Right kidney (tissue), 1 donor: Measurements from ENCODE around the gene PON2.

Source experiments
- DNase-seq: peaks from one replicate; pipeline ENCODE4 v3.0.0-alpha.2; 2016

Gene PON2

DNA sequence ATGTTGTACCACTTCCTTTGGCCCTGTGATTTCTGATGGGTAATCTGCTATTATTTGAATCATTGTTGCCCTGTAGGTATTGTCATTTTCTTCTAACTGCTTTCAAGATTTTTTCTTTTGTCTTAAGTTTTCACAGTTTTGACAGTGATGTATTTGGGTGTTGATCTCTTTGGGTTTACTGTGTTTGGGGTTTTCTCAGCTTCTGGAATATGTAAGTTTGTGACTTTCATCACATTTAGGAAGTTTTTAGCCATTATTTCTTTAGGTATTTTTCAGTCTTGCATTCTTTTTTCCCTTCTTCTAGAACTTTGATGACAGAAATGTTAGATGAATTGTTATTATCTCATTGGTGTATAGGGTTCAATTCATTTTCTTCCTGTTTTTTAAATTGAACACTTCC is 23.1 kb upstream of the PON2 start:
- no peak for DNase-seq

DNA sequence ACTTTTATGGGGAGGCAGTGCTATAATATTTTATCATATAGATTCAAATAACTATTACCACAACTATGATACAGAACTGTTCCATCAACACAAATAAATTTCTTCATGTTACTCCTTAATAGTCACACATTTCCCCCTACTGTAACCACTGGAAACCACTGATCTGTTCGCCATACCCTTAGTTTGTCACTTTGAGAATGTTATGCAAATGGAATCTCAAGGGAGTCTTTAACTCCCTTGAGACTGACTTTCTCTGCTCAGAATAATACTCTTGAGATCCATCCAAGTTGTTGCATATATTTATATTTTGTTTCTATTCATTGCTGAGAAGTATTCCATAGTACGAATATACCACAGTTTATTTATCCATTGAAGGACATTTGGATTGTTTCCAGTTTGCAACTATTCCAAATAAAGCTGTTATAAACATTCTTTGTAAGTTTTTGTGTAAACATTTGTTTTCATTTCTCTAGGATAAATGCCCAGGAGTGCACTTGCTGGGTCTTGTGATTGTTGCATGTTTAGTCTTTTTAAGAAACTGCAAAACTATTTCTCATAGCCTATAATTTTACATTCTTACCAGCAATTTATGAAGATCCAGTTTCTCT is 19.7 kb upstream of the PON2 start:
- no peak for DNase-seq

DNA sequence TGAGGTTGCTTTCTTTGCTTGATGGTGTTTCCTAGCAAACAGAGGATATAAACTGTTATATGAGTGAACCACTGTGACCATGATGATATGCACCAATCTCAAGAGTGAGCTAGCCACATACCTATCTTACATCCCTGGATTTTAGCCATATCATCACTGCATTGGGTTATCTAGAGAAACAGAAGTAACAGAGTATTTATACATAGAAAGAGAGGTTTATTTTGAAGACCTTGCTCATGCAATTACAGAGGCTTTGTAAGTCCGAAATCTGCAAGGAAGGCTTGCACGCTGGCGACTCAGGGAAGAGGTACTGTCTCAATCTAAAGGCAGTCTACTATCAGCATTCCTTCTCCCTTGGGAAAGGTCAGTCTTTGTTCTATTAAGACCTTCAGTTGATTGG is 11.8 kb upstream of the PON2 start:
- no peak for DNase-seq

DNA sequence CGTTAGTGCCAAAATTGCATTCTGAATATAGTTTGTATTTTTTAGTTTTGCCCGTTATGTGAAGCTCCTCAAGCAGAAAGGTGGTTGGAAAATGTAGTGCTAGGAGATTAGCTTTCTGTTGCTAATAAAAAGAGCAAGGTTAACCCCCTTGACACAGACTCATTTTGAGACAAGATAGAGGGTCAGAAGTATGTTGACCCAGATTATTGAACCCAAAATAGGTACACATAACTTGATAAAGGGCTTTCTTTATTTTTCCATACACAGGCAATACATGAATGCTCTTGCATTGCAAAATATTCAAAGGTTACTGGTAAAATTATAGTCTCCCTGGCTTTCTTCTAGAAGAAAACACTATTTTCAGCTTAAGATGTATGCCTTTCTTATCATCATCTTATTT is 10.0 kb upstream of the PON2 start:
- no peak for DNase-seq

DNA sequence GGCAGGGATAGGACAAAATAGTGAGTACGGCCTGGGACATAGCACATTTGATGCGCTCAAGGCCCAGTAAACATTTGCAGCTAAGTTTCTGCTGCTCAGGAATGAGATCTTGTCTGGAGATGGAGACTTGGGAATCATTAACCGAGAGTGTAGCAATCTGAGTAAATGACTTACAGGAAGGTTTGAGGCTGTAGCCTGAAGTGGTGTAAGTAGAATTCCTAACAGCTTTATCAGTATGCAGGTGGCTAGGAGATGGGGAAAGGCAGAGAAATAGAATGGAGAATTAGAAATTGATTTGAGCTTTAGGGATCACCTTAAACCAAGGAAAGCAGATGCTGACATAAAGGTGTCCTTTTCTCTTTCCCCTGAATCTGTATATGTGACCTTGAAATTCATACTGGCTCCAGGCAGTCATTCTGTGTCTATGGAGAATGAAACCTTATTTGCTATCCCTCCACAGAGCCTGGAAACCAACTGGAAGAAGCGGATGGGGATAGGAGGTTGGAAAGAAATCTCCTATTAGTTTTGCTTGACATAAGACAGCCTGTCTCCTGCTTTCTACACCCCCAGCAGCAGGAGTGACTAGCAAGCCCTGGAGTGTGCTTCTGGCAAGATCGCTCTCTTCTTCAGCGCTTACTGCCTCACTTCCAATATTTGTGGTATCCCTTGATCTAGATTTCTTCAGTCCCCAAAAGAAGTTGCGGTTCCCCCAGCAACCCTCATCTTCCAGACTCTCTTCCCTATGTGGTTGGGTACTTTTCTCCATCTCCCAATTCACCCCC is 6.4 kb upstream of the PON2 start:
- peak; percentile 20 for DNase-seq

DNA sequence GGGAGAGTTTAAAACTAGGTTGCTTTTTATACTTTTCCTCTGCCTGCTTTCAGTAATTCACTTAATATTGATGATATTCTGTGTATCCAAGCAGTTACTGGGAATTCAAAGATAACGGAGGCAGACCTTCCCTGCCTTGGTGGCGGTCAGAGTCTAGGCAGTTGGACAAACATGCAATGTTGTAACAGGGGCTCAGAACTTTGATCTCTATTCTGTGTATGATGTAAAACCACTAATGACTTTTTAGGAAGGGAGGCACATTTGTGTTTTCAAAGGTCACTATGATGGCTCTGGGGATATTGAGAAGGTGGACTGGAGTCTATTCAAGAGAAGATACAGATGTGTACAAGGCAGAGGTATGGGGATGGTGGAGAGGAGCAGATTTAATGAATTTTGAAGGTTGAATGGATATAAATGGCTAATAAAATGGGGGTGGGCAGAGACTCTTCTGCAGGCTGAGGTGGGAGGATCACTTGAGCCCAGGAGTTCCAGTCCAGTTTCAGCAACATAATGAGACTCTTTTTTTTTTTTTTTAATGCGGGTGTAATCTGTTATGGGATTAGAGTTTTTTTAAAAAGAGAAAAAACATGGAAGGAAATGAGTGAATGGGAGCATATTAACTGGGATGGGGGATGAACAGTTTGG is 5.7 kb upstream of the PON2 start:
- no peak for DNase-seq

DNA sequence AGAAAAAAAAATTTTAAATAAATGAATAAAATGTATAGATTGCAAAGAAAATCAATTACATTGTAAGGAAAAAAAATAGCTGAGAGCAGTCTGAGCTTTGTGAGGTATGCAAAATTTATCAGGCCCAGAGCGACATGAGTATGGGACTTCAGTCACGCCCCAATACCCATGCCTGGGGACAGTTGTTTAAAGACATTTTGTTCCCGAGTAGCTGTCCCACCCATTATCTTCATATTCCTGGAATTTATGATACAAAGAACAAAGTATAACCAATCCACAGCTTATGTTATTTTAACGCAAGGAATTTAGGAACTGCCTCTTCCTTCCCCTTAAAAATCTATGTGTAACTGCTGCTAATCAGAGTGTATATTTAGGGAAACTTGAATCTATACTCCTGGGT is 1.6 kb upstream of the PON2 start:
- DNase-seq: no peak

DNA sequence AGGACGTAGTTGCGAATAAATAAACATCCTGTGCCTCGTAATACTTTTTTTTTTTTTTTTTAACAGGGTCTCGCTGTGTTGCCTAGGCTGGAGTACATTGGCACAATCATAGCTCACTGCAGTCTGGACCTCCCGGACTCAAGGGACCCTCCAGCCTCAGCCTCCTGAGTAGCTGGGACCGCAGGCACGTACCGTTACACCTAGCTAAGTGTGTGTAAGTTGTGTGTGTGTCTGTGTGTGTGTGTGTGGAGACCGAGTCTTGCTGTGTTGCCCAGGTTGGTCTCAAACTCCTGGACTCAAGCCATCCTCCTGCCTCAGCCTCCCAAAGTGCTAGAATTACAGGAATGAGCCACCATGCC is 573 bp upstream of the PON2 start:
- no peak for DNase-seq

DNA sequence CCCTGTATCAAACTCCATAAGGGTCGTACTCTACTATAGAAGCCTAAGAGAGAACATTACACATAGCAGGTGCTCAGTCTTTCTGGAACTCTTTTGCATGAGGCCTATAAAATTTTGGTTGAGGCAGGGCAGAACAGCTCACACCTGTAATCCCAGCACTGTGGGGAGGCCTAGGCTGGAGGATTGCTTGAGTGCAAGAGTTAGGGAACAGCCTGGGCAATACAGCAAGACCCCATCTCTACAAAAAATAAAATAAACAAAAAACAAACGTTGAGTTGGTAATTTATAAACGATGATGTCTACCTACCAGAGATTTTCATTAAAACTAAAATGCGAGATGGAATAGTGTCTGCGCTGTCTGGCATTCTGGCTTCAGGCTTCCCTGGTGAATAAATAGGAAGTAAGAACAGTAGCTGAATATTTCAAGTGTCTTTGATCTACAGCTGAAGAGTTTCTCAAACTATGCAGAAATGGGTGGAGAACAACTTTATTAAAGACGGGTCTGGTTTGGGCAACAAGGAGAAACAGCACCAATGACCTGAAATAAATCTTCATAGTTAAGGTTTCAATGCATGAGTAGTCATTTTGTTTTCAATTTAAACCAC is 774 bp downstream of the PON2 start:
- no peak for DNase-seq

DNA sequence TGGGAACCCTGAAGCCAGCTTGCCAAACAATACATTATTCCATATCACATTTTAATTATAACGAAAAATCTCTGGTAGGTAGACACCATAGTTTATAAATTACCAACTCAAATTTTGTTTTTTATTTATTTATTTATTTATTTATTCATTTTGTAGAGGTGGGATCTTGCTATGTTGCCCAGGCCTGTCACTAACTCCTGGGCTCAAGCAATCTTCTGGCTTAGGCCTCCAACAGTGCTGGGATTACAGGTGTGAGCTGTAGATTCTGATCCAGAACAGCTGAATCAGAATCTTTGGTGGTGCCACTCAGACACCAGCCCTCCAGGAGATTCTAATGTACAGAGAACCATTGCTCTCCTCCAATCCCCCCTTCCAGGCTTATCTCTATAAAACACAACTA is 1.7 kb downstream of the PON2 start:
- no peak for DNase-seq

DNA sequence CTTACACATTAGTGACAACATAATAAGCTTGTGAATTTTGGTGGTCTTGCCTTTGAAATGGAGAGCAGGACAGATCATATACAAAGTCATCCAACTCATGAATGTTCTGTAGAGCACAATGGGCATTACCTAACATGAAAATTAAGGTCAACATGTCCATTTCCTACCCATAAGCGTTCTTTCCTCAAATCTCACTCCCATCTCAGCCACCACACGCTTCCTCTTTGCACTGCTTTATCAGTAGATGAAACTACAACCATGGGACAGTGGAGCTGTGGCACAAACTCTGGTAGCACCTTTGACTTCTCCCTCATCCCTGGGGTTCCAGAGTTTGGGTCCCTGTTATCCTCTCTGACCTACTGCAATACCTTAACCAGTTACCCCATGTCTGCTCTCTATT is 2.2 kb downstream of the PON2 start:
- no peak for DNase-seq

DNA sequence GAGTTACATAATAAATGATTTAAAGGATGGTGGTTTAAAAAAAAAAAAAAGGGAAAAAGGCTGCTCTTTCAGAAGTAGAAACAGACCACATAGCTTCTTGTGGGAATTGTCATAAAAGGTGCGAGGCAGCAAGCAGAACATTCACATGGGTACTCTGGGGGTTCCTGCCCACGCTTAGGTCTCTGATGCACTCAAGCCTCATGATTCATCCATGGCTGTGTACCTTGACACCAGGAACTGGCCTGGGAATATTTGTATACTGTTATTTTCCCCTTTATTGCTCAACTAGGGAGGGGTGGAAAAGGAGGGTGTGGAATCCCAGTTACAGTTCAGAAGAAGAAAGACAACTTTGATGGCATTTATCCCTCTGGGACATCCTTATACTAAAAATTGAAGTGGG is 4.0 kb downstream of the PON2 start:
- no peak for DNase-seq

DNA sequence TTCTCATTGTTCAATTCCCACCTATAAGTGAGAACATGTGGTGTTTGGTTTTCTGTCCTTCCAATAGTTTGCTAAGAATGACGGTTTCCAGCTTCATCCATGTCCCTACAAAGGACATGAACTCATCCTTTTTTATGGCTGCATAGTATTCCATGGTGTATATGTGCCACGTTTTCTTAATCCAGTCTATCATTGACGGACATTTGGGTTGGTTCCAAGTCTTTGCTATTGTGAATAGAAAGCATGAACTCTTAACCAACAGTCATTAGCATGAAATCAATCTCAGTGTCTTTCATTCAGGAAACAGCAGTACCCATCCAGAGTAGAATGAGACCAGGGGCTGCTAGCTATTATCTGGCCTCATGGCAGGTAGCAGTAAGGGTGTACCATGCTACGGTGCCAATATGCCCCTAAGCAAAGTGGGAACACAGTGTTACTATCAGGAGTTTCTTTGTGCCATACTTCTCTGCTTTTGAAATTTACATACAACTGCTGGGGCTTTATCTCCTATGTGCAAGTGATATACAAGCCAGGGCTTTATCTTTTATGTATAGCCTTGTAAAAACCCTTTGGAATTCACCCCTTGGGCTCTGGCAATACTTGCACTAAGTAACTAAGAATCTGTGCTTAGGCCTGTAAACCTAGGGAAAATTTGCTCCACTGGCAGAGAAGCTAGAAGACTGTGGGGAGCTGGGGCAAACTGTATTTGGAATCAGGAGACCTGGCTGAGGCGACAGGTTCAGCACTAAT is 5.4 kb downstream of the PON2 start:
- no peak for DNase-seq

DNA sequence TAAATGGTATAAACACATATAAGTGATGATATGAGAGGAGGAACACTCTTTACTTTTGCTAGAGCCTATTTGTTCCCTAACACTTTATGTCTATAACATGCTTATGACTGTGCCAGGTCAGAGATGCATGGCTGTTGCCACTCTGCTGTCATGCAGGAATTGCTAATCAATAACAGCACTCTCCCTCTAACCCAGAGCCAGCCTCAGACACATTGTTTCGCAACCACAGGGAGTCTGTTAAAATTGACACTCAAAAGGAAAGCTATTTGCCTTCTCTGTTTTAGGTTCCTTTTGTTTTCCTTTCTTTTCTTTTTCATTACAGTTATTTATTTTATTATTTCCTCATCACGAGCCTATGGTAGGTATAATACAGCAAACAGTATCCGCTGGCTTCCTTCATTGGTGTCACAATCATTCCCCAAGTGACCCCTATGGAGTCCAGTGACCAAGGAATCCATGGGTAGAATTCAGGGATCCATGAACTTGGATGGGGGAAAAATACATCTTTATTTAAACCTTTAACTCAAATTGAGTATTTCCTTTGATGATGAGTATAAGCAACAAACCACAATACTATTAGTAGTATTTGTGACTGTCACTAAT is 6.8 kb downstream of the PON2 start:
- no peak for DNase-seq

DNA sequence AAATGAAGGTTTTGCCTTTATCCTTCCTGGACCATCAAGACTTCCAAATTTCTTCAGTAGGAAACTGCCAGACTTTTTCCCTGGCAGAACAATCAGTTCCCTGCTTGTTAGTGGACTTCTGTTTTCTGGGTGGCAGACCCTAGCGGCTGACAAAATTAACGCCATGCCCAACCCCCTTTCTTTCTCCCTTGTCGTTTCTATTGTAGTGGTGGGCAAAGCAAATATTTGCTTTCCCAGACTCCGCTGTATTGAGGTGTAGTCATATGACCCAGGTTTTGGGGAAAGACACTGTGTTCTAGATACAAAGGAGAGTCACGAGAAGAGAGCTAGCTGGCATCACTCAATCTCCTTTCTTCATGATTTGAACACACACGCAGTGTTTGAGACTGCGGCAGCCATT is 7.7 kb downstream of the PON2 start:
- no peak for DNase-seq

DNA sequence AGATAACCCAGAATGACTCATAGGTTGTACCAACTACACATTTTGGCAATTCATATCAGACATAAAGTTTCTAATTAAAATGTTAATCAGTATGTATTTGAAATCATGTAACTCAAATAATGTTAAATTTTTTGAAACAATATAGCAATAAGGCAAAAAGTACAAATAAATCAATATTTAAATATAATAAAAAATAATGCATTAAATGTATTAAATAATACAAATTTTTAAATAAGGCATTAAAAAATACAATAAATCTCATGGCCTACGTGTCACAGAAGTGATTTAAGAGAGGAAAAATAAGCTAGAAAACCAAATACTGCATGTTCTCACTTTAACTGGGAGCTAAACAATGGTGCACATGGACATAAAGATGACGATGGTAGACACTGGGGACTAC is 9.1 kb downstream of the PON2 start:
- DNase-seq: no peak

DNA sequence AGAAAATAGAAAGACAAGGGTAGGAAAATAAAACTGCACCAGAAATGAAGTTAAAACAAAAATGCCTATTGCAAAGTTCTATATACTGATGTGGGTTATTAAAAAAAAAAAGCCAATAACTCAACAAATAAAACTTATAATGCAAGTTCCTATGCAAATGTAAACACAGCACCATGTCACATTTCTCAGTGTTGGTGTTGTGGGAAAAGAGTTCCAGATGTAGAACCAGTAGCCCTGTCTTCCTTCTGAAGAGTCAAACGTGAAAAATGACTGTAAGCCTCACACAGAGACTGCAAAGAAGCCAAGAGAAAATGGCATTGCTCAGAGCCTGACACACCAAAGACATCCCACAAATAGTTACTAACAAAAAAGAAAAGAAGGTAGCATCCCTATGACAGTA is 10.1 kb downstream of the PON2 start:
- DNase-seq: no peak

DNA sequence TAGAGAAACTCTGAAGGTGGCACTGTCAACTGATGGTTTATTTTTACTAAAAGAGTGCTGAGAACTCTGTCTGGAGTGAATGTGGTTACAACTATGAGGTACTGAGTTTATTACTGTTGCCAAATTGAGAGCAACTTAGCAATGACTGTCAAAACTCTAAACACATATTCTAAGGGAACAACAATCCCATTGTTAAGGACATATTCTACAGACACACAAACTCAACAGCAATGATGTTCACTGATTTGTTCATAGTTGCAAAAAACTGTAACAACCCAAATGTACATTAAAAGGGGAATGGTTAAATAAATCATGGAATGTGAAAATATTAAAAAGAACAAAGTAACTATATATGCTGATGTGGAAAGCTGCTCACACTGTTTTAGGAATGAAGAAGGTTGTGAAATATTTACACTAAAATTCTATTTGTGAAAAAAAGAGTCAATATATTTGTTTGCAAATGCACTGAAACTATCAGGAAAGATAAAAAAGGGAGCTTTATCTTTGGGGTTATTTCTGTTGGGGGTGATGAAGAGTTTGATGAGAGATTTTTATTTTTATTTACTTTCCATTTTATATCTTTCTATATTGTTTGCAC is 12.9 kb downstream of the PON2 start:
- no peak for DNase-seq

DNA sequence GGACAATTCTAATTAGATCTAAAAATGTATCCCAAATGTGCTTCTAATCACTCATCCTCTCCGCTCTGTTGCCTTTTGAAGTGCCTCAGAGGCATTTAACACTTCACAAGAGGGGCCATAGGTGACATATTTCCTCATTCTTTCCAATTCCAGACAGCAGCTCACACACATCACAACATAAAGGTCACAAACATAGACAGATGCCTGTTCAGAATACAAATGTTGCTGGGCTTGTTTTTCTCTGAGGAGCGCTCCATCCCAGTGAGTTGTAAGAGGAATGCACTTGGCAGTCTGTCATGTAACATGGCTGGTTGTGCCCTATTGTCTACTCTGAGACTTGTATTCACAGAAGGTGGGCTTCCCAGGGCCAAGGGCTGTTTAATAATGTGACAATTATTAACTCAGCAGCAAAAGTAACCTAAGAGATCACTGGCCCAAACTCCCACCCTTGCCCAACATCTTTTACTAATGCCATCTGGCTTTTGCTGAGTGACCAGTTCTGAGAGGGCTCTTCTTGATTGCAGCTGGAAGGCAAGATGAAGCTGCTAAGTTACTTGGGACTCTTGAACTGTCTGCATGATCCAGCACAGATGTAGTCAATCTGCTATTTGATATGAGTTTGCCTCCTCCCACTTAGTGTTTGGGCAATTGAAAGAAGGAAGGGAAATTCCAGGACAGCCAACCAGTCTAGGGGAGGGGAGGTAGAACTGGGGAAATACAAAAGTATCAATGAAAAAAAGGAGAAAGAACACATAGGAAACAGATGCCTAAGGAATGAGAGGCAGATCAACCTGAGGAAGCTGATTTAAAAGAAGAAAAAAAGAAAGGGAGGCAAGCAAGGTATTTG is 13.6 kb downstream of the PON2 start:
- DNase-seq: peak; percentile 44

DNA sequence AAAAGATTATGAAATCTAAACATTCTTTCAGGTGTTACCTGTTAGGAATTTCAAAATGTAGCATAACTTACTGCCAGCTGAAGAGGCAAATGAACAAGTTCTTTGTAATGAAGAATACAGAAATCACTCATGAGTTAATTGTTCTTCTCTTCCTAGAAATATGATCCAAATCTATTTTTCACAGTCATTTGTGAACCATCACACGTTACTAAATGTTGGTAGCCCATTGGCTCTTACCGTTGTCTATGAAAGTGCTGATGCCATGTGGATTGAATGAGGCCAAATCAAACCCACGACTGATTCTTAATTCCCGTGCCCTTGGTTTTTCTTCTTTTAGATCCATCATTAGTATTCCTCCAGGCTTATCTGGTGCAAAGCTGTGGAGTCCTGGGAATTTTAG is 22.8 kb downstream of the PON2 start:
- DNase-seq: no peak

DNA sequence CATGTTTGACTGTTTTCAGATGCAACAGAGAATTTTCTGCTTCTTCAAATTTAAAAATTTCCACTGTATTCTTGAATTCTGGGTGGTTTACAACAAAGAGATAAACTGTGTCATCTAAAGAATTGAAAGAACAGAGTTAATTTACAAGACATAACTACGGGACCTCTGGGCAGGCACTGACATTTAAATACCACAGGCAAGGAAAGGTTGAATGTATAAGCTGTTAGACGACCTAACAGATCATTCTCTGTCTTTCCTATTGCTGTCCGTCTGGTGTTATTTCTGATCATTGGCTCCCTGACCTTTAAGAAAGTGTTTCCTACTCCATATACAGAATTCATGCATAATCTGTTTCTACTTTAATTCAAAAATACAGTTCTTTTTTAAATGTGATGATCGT is 23.2 kb downstream of the PON2 start:
- no peak for DNase-seq
